ENCODE data around the gene SPATS1.

The SPATS1 gene

DNA sequence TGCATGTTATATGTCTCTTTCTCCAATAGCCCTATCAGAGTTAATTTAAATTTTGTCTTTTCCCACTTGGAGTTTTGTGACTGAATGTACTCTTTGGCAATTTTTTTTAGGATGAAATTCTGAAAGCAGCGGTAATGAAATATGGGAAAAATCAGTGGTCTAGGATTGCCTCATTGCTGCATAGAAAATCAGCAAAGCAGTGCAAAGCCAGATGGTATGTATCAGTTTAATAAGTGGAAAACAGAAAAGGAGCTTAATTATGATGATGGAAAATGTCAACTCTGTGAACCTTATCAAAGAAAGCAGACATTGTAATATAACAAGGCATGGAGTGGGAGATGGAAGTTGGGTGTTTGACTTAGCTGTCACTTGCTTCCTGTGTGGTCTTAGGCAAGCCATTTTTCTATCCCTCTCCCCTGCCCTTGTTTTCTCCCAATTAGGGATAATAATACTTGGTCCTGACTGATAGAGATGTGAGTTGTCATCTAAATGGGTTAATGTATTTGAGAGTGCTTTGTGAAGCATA is 47.8 kb downstream of the SPATS1 start:
- H3K9ac ChIP-seq (ENCODE audit: low read depth, low read length), result no peak overlapping the region
- H3K9me3 ChIP-seq (ENCODE audit: control insufficient read depth, insufficient read depth, low read length), result no peaks in the 10 kb centered on the region
- peaks cover 16% of the 10 kb centered on the region; the same call in 1 of the 2 replicates for H3K4me1 ChIP-seq (ENCODE audit: control insufficient read depth, insufficient read depth, low read length)
- H3K4me3 ChIP-seq (ENCODE audit: low read depth, low read length), result no peak overlapping the region
- peaks cover 57% of the 10 kb centered on the region for H3K36me3 ChIP-seq (ENCODE audit: control insufficient read depth, insufficient read depth, low read length)
- no peaks in the 10 kb centered on the region for H3K27me3 ChIP-seq (ENCODE audit: control insufficient read depth, insufficient read depth, low read length)
- no peak overlapping the region for H3K27ac ChIP-seq (ENCODE audit: low read depth, low read length)
